SK-N-SH (cell line): ENCODE measurements around the gene NEK9. TPM values are rescaled to one million over a fixed set of nuclear protein-coding genes. Genes with fewer than 3 reads are reported as not detected.

Source experiments
- CTCF ChIA-PET: fragments of 300-600, 350-600 bp; formaldehyde crosslinking; extraction: SDS; loops from one replicate; lab custom pipeline; 2021; lab: Yijun Ruan, JAX
- POLR2A ChIA-PET: fragments of 350-600 bp; sonication (Branson Sonifier 250); formaldehyde crosslinking; extraction: SDS; loops from one replicate; lab custom pipeline; 2020; ENCODE audit warnings: antibody characterized with exemption, inconsistent platforms; lab: Yijun Ruan, JAX
- DNase-seq: peaks from one replicate; pipeline ENCODE4 v3.0.0; 2012
- H2AFZ ChIP-seq: fragments of 200-600 bp; sonication (generic); 2 replicates; pipeline ENCODE4 v1.8.1; 2016; ENCODE audit warnings: antibody characterized with exemption, mild to moderate bottlenecking, low read depth
- H3F3A ChIP-seq: fragments of 200-600 bp; sonication (generic); replicated peaks from 2 replicates; pipeline ENCODE3; 2016; ENCODE audit warnings: antibody characterized with exemption, mild to moderate bottlenecking; ENCODE audit not compliant: insufficient read depth
- H3K27ac ChIP-seq, 2 experiments: fragments of 200-500 bp in 1 of 2; fragments of 200-600 bp in 1 of 2; sonication (Bioruptor generic) in 1 of 2; sonication (generic), shearing (Covaris generic) in 1 of 2; 2 replicates each; pipeline versions ENCODE4 v1.5.1 to v1.6.1; 2014 to 2016; ENCODE audit warnings: low read depth in 2 of 2, inconsistent platforms in 1 of 2, low read length in 1 of 2, mild to moderate bottlenecking in 1 of 2, mixed read lengths in 1 of 2
- H3K27me3 ChIP-seq: fragments of 200-600 bp; sonication (generic), shearing (Covaris generic); 2 replicates; pipeline ENCODE4 v1.6.1; 2016; ENCODE audit warnings: mixed run types; ENCODE audit not compliant: insufficient read depth
- H3K36me3 ChIP-seq, 2 experiments: fragments of 200-500 bp in 1 of 2; fragments of 200-600 bp in 1 of 2; sonication (Bioruptor generic) in 1 of 2; sonication (generic) in 1 of 2; replicated peaks in 1 of 2; 2 replicates each; pipeline versions ENCODE3 to v1.5.1; 2014 to 2016; ENCODE audit warnings: low read length in 1 of 2, mild to moderate bottlenecking in 1 of 2; ENCODE audit not compliant: insufficient read depth in 2 of 2, control insufficient read depth in 1 of 2
- H3K4me1 ChIP-seq, 2 experiments: fragments of 200-500 bp in 1 of 2; fragments of 200-600 bp in 1 of 2; sonication (Bioruptor generic) in 1 of 2; sonication (generic), shearing (Covaris generic) in 1 of 2; 2 replicates each; pipeline versions ENCODE4 v1.5.1 to v1.6.1; 2014 to 2016; ENCODE audit warnings: low read depth in 1 of 2, low read length in 1 of 2, mixed run types in 1 of 2; ENCODE audit not compliant: insufficient read depth in 2 of 2, control insufficient read depth in 1 of 2
- H3K4me2 ChIP-seq: fragments of 200-600 bp; sonication (generic), shearing (Covaris generic); 2 replicates; pipeline ENCODE4 v1.6.1; 2017; ENCODE audit warnings: mixed run types
- H3K4me3 ChIP-seq, 2 experiments: fragments of 200-500 bp in 1 of 2; fragments of 200-600 bp in 1 of 2; sonication (Bioruptor generic) in 1 of 2; sonication (generic), shearing (Covaris generic) in 1 of 2; 2 replicates each; pipeline versions ENCODE4 v1.5.1 to v1.8.1; 2014 to 2016; ENCODE audit warnings: low read depth in 2 of 2, inconsistent platforms in 1 of 2, low read length in 1 of 2, mild to moderate bottlenecking in 1 of 2, mixed read lengths in 1 of 2, moderate library complexity in 1 of 2
- H3K79me2 ChIP-seq: fragments of 200-600 bp; sonication (generic); 2 replicates; pipeline ENCODE4 v1.8.1; 2017; ENCODE audit warnings: mild to moderate bottlenecking; ENCODE audit not compliant: insufficient read depth
- H3K9ac ChIP-seq: fragments of 200-600 bp; sonication (generic); 2 replicates; pipeline ENCODE4 v1.6.1; 2017; ENCODE audit warnings: mixed run types
- H3K9me2 ChIP-seq: fragments of 200-600 bp; sonication (generic); 2 replicates; pipeline ENCODE4 v1.6.1; 2017; ENCODE audit warnings: mixed run types
- H3K9me3 ChIP-seq: fragments of 200-600 bp; sonication (generic); 2 replicates; pipeline ENCODE4 v1.6.1; 2017; ENCODE audit warnings: mixed run types, mild to moderate bottlenecking, moderate library complexity
- H4K20me1 ChIP-seq: fragments of 200-600 bp; sonication (generic); 2 replicates; pipeline ENCODE4 v1.6.1; 2017; ENCODE audit warnings: mild to moderate bottlenecking, mixed run types; ENCODE audit not compliant: insufficient read depth
- CHD2 ChIP-seq: fragments of 150-350 bp; IDR thresholded peaks from 2 replicates; pipeline ENCODE4 v1.6.1; 2018; ENCODE audit warnings: low read length; ENCODE audit not compliant: partially characterized antibody
- ELF1 ChIP-seq: IDR thresholded peaks from 2 replicates; pipeline ENCODE4 v1.4.0; 2012
- EP300 ChIP-seq, 2 experiments: IDR thresholded peaks; 2 replicates each; pipeline versions ENCODE4 v1.4.0 to v1.6.1; 2012; ENCODE audit warnings: borderline replicate concordance in 1 of 2, low read depth in 1 of 2, low read length in 1 of 2
- EZH2phosphoT487 ChIP-seq: fragments of 200-600 bp; sonication (generic); IDR thresholded peaks from 2 replicates; pipeline ENCODE4 v1.6.1; 2017; ENCODE audit warnings: low read depth, mixed run types, mild to moderate bottlenecking, antibody characterized with exemption, moderate library complexity, borderline replicate concordance
- FOSL2 ChIP-seq: IDR thresholded peaks from 2 replicates; pipeline ENCODE4 v1.4.0; 2012; ENCODE audit warnings: low read depth, mild to moderate bottlenecking, moderate library complexity, borderline replicate concordance
- FOXJ3 ChIP-seq: sonication (generic); formaldehyde crosslinking; IDR thresholded peaks from 2 replicates; pipeline ENCODE4 v1.5.1; 2020; ENCODE audit warnings: mild to moderate bottlenecking, missing genetic modification reagents
- GABPA ChIP-seq: IDR thresholded peaks from 2 replicates; pipeline ENCODE4 v1.4.0; 2012; ENCODE audit warnings: low read depth, mild to moderate bottlenecking
- GATA2 ChIP-seq: sonication (generic); formaldehyde crosslinking; IDR thresholded peaks from 2 replicates; pipeline ENCODE4 v1.5.0; 2020; ENCODE audit warnings: mild to moderate bottlenecking, missing genetic modification reagents
- JUND ChIP-seq: IDR thresholded peaks from 2 replicates; pipeline ENCODE4 v1.4.0; 2012
- MEF2A ChIP-seq: IDR thresholded peaks from 2 replicates; pipeline ENCODE4 v1.4.0; 2012; ENCODE audit warnings: low read depth, borderline replicate concordance
- NFIC ChIP-seq: IDR thresholded peaks from 2 replicates; pipeline ENCODE4 v1.4.0; 2012; ENCODE audit warnings: borderline replicate concordance
- RFX5 ChIP-seq: IDR thresholded peaks from 2 replicates; pipeline ENCODE4 v1.6.1; 2012; ENCODE audit warnings: mild to moderate bottlenecking, improper control_type of control experiment, low read length
- RXRA ChIP-seq: IDR thresholded peaks from 2 replicates; pipeline ENCODE4 v1.4.0; 2012; ENCODE audit warnings: low read depth, mild to moderate bottlenecking, borderline replicate concordance
- WGBS: methylation state at CpG from one replicate; pipeline ENCODE4 v1.1.6; 2017; ENCODE audit warnings: low lambda C conversion rate; 5-methylcytosine and 5-hydroxymethylcytosine counted together
- polyA plus RNA-seq, 3 experiments: library from polyadenylated mRNA; depleted of rRNA; stranded (reverse); fragments of >200 nt; gene quantifications; 2 replicates each; pipeline ENCODE4 v1.2.3, GENCODE V29; 2012
- TF ChIP-seq, protein P1 (sequence below): fragments of 150-350 bp; IDR thresholded peaks from 2 replicates; pipeline ENCODE4 v1.6.1; 2016; ENCODE audit warnings: mild to moderate bottlenecking, low read depth, low read length
- TF ChIP-seq, protein P2 (sequence below): fragments of 200-600 bp; sonication (generic); IDR thresholded peaks from 2 replicates; pipeline ENCODE4 v1.6.1; 2017; ENCODE audit warnings: antibody characterized with exemption, mild to moderate bottlenecking, moderate library complexity
- TF ChIP-seq, protein P3 (sequence below): IDR thresholded peaks from 2 replicates; pipeline ENCODE4; 2012
- TF ChIP-seq, protein P4 (sequence below): IDR thresholded peaks from 2 replicates; pipeline ENCODE4 v1.4.0; 2012; ENCODE audit warnings: low read depth
- TF ChIP-seq, protein P5 (sequence below): IDR thresholded peaks from 2 replicates; pipeline ENCODE4 v1.6.1; 2012; ENCODE audit warnings: mild to moderate bottlenecking, low read depth, low read length, moderate library complexity

NEK9 gene
- polyA plus RNA-seq, 1 of the 3 experiments (the other 2 are of a cell fraction): 48.1 TPM

DNA sequence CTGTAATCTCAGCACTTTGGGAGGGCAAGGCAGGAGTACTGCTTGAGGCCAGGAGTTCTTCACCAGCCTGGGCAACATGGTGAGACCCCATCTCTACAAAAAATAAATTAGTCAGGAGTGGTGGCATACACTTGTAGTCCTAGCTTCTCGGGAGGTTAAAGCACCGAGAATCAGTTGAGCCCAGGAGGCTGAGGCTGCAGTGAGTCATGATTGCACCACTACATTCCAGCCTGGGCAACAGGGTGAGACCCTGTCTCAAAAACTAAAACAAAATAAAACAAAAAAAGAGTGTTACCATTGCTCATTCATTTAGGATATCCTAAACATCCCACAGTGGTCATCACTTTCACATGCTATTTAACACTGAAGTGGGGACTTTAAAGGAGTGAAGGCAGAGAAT lies 7.8 kb downstream of the NEK9 start:
- Histone ChIP-seq H3K4me1 (no peaks in the 10 kb centered on the region), H3F3A (peaks cover 7% of the 10 kb centered on the region), H3K4me3 (no peak overlapping the region), H3K9me3 (no peaks in the 10 kb centered on the region), H3K36me3 (peaks cover 49 to 64% of the 10 kb centered on the region in 2 experiments), H3K9ac (no peak overlapping the region), H3K27me3 (no peaks in the 10 kb centered on the region), H2AFZ (no peak overlapping the region), H3K27ac (no peak overlapping the region), H4K20me1 (no peaks in the 10 kb centered on the region), H3K79me2 (no peaks in the 10 kb centered on the region), H3K9me2 (no peaks in the 10 kb centered on the region), H3K4me2 (no peak overlapping the region)
- no peak for DNase-seq
- CTCF ChIA-PET: interaction anchor here (0.6 kb wide), 1 partner anchor 47 kb away, joined by 3 read pairs; no protein-coding TSS in a partner anchor
- 83% methylated on average over 2 of the region's 2 CpGs for WGBS
- POLR2A ChIA-PET: no interaction called here
- TF ChIP-seq EP300 (IDR thresholded peaks at IDR 0.05; ENCODE audit: borderline replicate concordance in 1 of 2, low read depth in 1 of 2, low read length in 1 of 2) (no peak), MEF2A (no peak), FOSL2 (no peak), RFX5 (no peak), EZH2phosphoT487 (no peak), FOXJ3 (CRISPR knock-in tag) (no peak), GABPA (no peak), GATA2 (CRISPR knock-in tag) (no peak), ELF1 (no peak), CHD2 (no peak), JUND (no peak), RXRA (no peak), NFIC (no peak)
- TF ChIP-seq, protein P1, sequence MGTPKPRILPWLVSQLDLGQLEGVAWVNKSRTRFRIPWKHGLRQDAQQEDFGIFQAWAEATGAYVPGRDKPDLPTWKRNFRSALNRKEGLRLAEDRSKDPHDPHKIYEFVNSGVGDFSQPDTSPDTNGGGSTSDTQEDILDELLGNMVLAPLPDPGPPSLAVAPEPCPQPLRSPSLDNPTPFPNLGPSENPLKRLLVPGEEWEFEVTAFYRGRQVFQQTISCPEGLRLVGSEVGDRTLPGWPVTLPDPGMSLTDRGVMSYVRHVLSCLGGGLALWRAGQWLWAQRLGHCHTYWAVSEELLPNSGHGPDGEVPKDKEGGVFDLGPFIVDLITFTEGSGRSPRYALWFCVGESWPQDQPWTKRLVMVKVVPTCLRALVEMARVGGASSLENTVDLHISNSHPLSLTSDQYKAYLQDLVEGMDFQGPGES: no peak
- TF ChIP-seq, protein P2, sequence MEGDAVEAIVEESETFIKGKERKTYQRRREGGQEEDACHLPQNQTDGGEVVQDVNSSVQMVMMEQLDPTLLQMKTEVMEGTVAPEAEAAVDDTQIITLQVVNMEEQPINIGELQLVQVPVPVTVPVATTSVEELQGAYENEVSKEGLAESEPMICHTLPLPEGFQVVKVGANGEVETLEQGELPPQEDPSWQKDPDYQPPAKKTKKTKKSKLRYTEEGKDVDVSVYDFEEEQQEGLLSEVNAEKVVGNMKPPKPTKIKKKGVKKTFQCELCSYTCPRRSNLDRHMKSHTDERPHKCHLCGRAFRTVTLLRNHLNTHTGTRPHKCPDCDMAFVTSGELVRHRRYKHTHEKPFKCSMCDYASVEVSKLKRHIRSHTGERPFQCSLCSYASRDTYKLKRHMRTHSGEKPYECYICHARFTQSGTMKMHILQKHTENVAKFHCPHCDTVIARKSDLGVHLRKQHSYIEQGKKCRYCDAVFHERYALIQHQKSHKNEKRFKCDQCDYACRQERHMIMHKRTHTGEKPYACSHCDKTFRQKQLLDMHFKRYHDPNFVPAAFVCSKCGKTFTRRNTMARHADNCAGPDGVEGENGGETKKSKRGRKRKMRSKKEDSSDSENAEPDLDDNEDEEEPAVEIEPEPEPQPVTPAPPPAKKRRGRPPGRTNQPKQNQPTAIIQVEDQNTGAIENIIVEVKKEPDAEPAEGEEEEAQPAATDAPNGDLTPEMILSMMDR: no peak
- TF ChIP-seq, protein P3, sequence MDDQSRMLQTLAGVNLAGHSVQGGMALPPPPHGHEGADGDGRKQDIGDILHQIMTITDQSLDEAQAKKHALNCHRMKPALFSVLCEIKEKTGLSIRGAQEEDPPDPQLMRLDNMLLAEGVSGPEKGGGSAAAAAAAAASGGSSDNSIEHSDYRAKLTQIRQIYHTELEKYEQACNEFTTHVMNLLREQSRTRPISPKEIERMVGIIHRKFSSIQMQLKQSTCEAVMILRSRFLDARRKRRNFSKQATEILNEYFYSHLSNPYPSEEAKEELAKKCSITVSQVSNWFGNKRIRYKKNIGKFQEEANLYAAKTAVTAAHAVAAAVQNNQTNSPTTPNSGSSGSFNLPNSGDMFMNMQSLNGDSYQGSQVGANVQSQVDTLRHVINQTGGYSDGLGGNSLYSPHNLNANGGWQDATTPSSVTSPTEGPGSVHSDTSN: no peak
- TF ChIP-seq, protein P4, sequence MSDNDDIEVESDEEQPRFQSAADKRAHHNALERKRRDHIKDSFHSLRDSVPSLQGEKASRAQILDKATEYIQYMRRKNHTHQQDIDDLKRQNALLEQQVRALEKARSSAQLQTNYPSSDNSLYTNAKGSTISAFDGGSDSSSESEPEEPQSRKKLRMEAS: no peak
- TF ChIP-seq, protein P5, sequence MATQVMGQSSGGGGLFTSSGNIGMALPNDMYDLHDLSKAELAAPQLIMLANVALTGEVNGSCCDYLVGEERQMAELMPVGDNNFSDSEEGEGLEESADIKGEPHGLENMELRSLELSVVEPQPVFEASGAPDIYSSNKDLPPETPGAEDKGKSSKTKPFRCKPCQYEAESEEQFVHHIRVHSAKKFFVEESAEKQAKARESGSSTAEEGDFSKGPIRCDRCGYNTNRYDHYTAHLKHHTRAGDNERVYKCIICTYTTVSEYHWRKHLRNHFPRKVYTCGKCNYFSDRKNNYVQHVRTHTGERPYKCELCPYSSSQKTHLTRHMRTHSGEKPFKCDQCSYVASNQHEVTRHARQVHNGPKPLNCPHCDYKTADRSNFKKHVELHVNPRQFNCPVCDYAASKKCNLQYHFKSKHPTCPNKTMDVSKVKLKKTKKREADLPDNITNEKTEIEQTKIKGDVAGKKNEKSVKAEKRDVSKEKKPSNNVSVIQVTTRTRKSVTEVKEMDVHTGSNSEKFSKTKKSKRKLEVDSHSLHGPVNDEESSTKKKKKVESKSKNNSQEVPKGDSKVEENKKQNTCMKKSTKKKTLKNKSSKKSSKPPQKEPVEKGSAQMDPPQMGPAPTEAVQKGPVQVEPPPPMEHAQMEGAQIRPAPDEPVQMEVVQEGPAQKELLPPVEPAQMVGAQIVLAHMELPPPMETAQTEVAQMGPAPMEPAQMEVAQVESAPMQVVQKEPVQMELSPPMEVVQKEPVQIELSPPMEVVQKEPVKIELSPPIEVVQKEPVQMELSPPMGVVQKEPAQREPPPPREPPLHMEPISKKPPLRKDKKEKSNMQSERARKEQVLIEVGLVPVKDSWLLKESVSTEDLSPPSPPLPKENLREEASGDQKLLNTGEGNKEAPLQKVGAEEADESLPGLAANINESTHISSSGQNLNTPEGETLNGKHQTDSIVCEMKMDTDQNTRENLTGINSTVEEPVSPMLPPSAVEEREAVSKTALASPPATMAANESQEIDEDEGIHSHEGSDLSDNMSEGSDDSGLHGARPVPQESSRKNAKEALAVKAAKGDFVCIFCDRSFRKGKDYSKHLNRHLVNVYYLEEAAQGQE: no peak
